ENCODE data around the gene PUSL1. TPM values are rescaled to one million over a fixed set of nuclear protein-coding genes. Genes with fewer than 3 reads are reported as not detected.

PUSL1 gene
- total RNA-seq, 2 experiments from 2014 or later, result 31.7 to 34.2 TPM

GRCh38 chr1:1304331-1305299 is 3.8 kb upstream of the PUSL1 start:
- ChIA-PET CTCF (interaction anchor here (0.8 to 1.0 kb wide), 2 partner anchors 13 to 67 kb away, joined by 3 to 6 read pairs; no protein-coding TSS in a partner anchor), POLR2A (no interaction called here)

- ChIA-PET POLR2A (interaction anchor here (0.6 kb wide), 1 partner anchor 14 kb away, joined by 3 read pairs; no protein-coding TSS in a partner anchor), CTCF (interaction anchor here (0.8 to 1.0 kb wide), 2 partner anchors 14 to 67 kb away, joined by 3 to 6 read pairs; no protein-coding TSS in a partner anchor)
Observed at GRCh38 chr1:1305300-1306069, 2.9 kb upstream of the PUSL1 start.

DNA sequence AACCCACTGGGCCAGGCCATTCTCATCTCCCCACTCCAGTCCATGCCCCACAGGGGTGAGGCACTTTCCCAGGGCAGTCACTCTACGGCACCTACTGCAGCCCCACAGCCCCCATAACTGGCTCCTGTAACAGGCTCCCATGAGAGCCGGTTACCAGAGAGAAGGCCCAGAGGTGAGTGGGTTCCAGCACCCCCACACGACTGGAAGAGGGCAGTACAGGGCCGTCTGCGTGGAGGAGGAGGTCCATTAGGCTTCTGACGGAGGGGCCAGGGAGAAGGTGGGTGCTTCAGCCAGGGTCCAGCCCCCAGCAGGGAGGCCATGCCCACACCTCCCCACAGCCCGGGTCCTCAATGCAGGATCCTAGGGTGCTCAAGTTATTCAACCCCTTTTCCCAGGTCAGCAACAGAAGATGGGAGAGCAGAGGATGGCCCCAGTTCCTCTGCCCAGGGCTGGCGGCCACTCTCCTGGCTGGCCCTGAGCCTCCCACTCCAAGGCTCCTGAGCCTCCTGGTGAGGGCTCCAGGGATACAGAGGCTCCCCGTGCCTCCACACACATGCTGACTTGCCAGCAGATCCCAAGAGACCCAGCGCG is 2.2 kb upstream of the PUSL1 start:
- CTCF ChIA-PET, result no interaction called here
- POLR2A ChIA-PET, result no interaction called here

DNA sequence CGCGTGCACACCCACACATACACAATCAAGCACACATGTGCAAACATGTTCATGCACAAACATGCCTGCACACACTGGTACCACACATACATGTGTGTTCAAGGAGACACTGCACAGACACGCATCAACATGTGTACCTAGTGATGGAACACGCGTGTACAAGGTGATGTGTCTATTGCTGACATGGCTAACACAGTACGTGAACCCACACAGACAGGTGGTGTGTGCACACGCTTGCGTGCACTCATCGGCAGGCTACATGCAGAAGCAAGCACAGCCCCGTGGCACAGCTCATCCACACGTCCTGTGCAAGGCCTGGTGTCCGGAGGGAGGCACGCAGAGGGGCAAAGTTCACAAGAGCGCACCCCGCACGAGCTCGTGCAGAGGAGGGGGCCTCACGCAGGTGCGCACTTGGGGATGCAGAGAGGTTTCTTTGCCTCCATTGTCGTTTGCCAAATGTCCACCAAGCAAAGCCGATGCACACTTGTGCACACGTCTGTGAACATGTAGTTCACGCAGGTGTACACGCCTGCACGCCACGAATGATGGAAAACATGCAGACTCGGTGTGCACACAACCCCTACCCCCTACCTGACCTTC is 1.6 kb upstream of the PUSL1 start:
- POLR2A ChIA-PET, result no interaction called here
- CTCF ChIA-PET, result no interaction called here

DNA sequence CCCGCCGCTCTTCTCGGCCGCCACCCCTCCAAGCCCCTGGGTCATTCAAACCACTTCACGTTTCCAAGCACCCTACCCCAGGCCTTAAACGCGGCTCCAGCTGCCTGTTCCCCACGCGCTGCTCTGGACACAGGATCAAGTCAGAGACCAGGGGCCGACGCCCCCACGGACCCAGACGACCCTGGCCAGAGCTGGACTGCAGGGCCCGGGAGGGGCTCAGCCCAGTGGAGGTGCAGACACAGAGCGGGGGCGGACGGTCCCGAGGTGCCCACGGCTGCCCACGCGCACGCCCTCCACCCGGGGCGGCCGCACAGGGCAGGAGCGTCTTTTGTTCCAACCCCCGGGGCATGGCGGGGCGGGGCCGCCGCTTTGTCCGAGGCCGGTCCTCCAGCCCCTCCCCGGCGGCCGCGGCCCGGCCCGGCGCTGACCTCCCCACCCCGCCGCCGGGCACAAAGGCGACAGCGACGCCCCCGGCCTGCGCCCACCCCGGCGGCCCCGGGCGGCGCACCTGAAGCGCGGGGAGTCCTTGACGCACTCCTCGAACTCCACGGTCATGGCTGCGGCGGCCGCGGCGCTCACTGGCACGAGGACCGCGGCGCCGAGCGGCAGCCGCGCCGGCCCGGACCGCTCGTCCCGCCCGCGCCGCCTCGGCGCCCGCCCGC is 1.0 kb upstream of the PUSL1 start:
- POLR2A ChIA-PET, result no interaction called here
- CTCF ChIA-PET, result no interaction called here

DNA sequence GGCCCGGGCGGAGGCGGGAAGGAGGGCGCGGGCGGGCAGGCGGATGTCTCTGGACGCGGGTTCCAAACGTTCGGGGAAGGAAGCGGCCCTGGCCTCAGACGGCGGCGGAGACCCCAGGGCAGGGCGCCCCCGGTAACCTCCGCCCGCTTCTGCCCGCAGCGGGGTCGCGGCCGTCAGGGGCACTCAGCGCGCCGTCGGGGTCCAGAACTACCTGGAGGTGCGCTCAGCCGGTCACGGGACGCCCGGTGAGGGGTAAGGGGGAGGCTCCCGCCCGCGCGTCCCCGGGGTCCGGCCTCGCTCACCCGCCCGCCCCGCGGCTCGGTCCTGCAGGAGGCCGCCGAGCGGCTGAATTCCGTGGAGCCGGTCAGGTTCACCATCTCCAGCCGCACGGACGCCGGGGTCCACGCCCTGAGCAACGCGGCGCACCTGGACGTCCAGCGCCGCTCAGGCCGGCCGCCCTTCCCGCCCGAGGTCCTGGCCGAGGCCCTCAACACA is 406 bp downstream of the PUSL1 start:
- POLR2A ChIA-PET, result no interaction called here
- CTCF ChIA-PET, result interaction anchor here (2.3 kb wide), 1 partner anchor 63 kb away, joined by 6 read pairs; no protein-coding TSS in a partner anchor

- ChIA-PET CTCF (interaction anchor here (2.3 kb wide), 1 partner anchor 62 kb away, joined by 6 read pairs; no protein-coding TSS in a partner anchor), POLR2A (interaction anchor here (1.0 to 1.1 kb wide), 2 partner anchors 16 to 66 kb away, joined by 3 read pairs; partner anchors contain the start of gene AURKAIP1)
Observed at GRCh38 chr1:1309251-1310108, 1.1 kb downstream of the PUSL1 start.

DNA sequence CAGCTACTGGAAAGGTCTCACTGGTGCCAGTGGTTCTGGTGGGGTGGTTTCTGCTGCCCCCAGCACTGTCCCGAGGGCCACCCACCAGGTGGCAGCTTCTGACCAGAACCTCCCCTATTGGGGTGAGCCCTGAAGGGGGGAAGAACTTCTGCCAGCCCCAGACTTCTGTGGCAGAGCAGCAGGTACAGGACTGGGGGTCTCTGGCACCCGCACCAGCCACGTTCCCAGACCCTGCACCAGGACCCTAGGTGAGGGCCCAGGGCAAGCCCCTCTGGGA is 1.6 kb downstream of the PUSL1 start:
- CTCF ChIA-PET, result interaction anchor here (2.3 kb wide), 1 partner anchor 62 kb away, joined by 6 read pairs; no protein-coding TSS in a partner anchor

GRCh38 chr1:1310476-1311053 is 2.2 kb downstream of the PUSL1 start:
- POLR2A ChIA-PET, result interaction anchor here (1.1 kb wide), 1 partner anchor 65 kb away, joined by 3 read pairs; the partner anchor contains the start of gene AURKAIP1
- CTCF ChIA-PET, result interaction anchor here (2.3 kb wide), 1 partner anchor 61 kb away, joined by 6 read pairs; no protein-coding TSS in a partner anchor

More for the DNA sequence above, 1.6 kb downstream of the PUSL1 start:
- POLR2A ChIA-PET, result interaction anchor here (1.0 to 1.1 kb wide), 2 partner anchors 15 to 65 kb away, joined by 3 read pairs; partner anchors contain the start of gene AURKAIP1

DNA sequence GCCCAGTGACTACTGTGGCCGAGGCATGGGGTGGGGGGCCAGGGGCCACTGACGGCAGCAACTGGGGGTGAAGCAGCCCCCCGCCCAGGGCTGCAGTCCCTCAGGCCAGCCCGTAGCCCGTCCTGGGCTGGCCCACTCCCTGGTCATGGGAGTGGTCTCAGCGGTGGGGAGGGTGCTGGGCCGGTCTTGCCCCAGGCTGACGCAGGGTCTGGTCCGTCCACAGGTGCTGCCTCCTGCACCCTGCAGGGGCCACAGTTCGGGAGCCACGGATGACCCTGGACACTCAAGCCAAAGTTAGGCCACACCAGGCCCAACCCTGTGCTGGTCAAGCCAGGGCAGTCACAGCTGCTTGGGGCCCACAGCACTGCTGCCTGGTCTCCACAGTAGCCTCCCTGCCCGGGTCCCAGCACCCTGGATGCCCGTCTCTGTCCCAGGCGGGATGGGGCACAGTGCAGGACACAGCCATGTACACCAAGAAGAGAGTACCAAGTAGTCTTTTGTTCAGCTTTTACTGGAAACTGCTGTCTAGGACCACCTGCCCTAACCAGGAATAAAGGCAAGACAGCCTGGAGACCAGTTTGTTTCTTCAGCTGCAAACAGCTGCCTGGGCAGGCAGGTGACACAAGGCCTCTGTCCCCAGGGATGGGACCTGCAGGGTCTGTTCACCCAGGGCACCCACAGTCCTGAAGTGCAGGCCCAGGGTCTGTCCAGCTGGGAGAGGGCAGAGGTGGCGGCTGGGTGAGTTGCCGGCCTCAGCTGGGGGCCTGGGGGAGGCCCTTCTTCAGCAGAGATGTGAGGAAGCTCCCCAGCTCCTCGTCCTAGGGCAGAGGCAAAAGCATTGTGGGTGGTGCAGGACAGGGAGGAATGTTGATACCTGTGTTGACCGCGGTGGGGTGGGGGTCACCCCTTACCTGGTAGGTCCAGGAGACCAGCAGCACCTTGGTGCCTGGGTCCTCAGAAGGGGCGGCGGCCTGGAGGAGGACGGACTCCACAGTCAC is 3.0 kb downstream of the PUSL1 start:
- CTCF ChIA-PET, result interaction anchor here (0.6 to 2.3 kb wide), 3 partner anchors 8 to 60 kb away, joined by 3 to 6 read pairs (median 4); no protein-coding TSS in a partner anchor
- POLR2A ChIA-PET, result no interaction called here

DNA sequence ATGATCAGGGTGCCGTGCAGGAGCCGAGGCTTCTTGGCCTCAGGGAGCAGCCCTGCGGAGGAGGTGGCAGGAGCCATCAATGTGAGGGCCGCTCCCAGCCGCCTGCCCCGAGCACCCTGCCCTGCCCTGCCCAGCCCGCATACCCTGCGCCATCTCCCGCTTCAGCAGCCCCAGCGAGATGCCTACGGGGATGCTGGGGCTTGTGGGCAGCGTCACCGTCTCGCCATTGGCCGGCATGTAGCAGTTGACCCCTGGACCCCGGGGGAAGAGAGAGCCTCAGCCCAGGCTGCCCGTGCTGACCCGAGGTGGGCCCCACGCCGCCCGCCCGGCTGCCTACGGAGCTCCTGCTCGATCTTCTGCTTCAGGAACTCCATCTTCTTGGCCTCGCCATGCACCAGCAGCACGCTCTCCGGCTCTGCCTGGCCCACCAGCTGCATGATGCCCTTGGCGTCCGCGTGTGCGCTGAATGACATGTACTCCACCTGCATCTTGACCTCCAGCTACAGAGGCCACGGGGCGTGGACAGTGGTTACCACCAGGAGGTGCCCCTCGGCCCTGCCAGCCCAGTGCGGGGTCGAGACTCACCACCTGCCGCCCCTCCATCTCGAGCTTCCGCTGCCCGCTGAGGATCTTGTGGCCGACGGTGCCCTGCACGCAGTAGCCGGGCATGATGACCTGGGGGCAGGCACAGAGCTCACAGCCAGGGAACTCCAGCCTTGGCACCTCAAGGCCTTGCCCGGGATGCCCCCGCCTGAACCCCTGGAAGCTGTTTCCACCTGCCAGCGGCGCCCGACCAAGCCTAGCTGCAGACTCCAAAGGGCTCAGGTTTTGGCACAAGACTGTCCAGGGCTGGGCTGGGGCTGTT is 4.3 kb downstream of the PUSL1 start:
- ChIA-PET CTCF (interaction anchor here (0.8 kb wide), 1 partner anchor 279 kb away, joined by 3 read pairs; no protein-coding TSS in a partner anchor), POLR2A (no interaction called here)

- CTCF ChIA-PET, result no interaction called here
- POLR2A ChIA-PET, result no interaction called here
Observed at GRCh38 chr1:1313500-1314236, 5.3 kb downstream of the PUSL1 start.

GRCh38 chr1:1314237-1314586 is 5.8 kb downstream of the PUSL1 start:
- ChIA-PET POLR2A (no interaction called here), CTCF (no interaction called here)

DNA sequence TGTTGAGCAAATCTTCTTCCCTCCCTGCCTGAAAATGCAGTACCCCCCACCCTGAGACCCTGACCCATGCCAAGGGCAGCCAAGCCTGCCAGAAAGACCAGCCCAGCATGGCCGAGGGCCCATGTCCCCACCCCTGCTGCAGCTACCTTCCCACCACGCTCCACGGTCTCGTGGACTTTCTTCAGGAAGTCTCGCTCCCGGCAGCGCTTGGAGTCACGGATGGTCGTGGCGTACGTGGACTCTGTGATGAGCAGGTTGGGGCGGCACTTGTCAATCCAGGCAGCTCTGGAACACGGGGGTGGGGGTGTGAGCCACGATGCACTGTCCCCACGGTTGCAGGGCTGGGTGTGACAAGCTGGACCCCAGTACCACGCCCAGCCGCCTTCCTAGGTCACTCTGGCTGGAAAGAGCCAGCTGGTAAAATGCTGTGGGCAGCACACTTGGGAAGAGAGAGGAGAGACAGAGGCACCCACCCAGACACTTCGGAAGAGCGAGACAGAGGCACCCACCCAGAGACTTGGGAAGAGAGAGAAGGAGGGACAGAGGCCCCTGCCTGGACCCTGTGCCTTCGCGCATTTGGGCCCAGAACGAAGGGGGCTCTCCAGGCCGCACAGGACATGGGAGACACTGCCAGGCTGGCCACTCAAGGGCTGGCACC is 6.4 kb downstream of the PUSL1 start:
- POLR2A ChIA-PET, result no interaction called here
- CTCF ChIA-PET, result interaction anchor here (1.0 kb wide), 1 partner anchor 193 kb away, joined by 3 read pairs; no protein-coding TSS in a partner anchor

Data from activated CD8-positive, alpha-beta memory T cell treated with anti-CD3 and anti-CD28 coated beads for 36 hours (primary cell).